GM23338 (cell line): ENCODE data around the gene SLC2A5.

Experiments
- CTCF ChIP-seq, 2 experiments: fragments of 200-600 bp in 1 of 2; sonication (generic) in 1 of 2; conservative IDR thresholded peaks; 2 replicates each; pipeline versions ENCODE4 v1.5.1 to v1.6.1; 2016 to 2017; ENCODE audit warnings: antibody characterized with exemption in 2 of 2, low read depth in 2 of 2, mild to moderate bottlenecking in 2 of 2, moderate library complexity in 1 of 2
- STAT1 ChIP-seq: IDR thresholded peaks from one replicate; pipeline ENCODE4 v1.6.1; 2016; ENCODE audit warnings: antibody characterized with exemption; ENCODE audit not compliant: unreplicated experiment
- ZNF331 ChIP-seq: fragments of 250-450 bp; sonication (Bioruptor Pico); IDR thresholded peaks from 2 replicates; pipeline ENCODE4 v1.5.0; 2020; ENCODE audit warnings: low read depth, mild to moderate bottlenecking, moderate library complexity

- TF ChIP-seq CTCF (conservative IDR thresholded peaks at IDR 0.05; ENCODE audit: low read depth in 2 of 2) (no peak), ZNF331 (CRISPR knock-in tag) (no peak), STAT1 (no peak)
Measured at GRCh38 chr1:9039761-9040658, 29.4 kb downstream of the SLC2A5 start.
